ENCODE data around the gene THRB. TPM values are rescaled to one million over a fixed set of nuclear protein-coding genes. Genes with fewer than 3 reads are reported as not detected.

Gene THRB
- not detected for total RNA-seq

- ATAC-seq = no peak
- peaks cover 1% of the 10 kb centered on the region for H3K36me3 Mint-ChIP-seq
- H3K4me3 Mint-ChIP-seq = no peak within 1 kb of the TSS
- H3K9me3 Mint-ChIP-seq (ENCODE audit: low read depth) = no peaks in the 10 kb centered on the region
- DNase-seq = no peak
- H3K27ac Mint-ChIP-seq = no peak within 1 kb of the TSS
- no peaks in the 10 kb centered on the region for H3K4me1 Mint-ChIP-seq
- CTCF ChIA-PET = no interaction called here
- H3K27me3 Mint-ChIP-seq = peaks cover 67% of the 10 kb centered on the region
Measured at GRCh38 chr3:24494618-24495325, at the start of gene THRB. Gene THRB (minus strand): TSS chr3:24494850.

DNA sequence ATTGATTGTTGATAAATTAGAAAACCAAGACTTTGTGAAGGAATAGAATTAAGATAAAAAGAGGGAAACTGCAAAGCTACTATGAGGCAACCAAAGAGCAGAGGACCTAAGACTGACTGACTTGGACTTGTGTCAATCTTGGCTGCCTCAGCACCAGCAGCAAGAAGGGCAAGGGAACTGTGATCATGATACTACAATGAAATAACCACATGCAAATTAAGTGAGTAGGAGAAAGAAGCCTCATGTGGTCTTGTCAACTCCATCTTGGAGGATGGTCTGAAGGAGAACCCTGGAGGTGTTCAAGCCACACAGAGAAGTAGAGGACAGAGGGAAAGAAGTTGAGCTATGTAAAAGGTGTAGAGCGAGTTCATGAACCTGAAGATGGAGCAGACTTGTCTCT lies 47.3 kb upstream of the THRB start:
- Mint-ChIP-seq H3K36me3 (no peaks in the 10 kb centered on the region), H3K27me3 (no peaks in the 10 kb centered on the region), H3K9me3 (ENCODE audit: low read depth) (no peaks in the 10 kb centered on the region), H3K4me1 (no peaks in the 10 kb centered on the region), H3K27ac (no peak overlapping the region), H3K4me3 (no peak overlapping the region)
- CTCF ChIA-PET = no interaction called here
- ATAC-seq (no peak), DNase-seq (no peak)

DNA sequence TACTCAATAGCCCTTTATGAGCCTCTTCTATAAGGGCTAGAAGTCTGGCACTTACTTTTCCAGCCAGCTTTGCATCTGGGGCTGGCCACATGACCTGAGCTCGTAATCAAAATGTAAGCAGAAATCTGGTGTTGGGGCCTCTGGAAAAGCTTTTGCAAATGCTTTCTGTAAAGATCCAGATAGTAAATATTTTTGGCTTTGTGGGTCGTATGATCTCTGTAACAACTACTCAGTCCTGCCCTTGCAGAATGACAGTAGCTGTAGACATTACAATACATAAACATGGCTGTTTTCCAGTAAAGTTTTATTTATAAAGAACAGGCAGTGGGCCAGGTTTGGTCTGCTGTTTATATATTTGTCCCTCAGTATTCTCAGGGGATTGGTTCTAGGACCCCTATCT lies 46.2 kb upstream of the THRB start:
- H3K9me3 Mint-ChIP-seq (ENCODE audit: low read depth) = no peaks in the 10 kb centered on the region
- ATAC-seq = no peak
- no peak for DNase-seq
- H3K27me3 Mint-ChIP-seq = no peaks in the 10 kb centered on the region
- H3K4me3 Mint-ChIP-seq = no peak overlapping the region
- no peaks in the 10 kb centered on the region for H3K4me1 Mint-ChIP-seq
- H3K36me3 Mint-ChIP-seq = no peaks in the 10 kb centered on the region
- CTCF ChIA-PET = no interaction called here
- H3K27ac Mint-ChIP-seq = no peak overlapping the region

DNA sequence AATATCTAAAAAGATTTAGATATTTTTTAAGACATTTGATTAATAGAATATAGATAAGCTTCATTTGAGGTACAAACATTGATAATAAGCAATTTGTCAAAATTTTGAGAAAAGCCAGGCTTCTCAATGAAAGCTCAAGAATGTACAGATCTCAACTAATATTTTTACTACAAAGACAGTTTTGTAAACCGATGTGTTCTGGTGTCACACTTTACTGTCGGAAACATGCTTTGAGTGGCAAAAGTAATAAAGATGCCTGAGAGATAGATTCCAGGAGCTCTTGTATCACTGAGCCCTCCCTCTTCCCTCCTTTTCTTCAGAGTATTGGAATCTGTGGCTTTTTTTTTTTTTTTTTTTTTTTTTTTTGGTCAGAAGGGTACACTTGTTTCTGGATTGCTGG lies 45.0 kb upstream of the THRB start:
- Mint-ChIP-seq H3K27ac (no peak overlapping the region), H3K27me3 (no peaks in the 10 kb centered on the region), H3K36me3 (no peaks in the 10 kb centered on the region), H3K4me3 (no peak overlapping the region), H3K9me3 (ENCODE audit: low read depth) (no peaks in the 10 kb centered on the region), H3K4me1 (no peaks in the 10 kb centered on the region)
- DNase-seq (no peak), ATAC-seq (no peak)
- CTCF ChIA-PET = no interaction called here

GRCh38 chr3:24538891-24539290 lies 44.2 kb upstream of the THRB start:
- Mint-ChIP-seq H3K4me1 (no peaks in the 10 kb centered on the region), H3K27me3 (no peaks in the 10 kb centered on the region), H3K4me3 (no peak overlapping the region), H3K9me3 (ENCODE audit: low read depth) (no peaks in the 10 kb centered on the region), H3K36me3 (no peaks in the 10 kb centered on the region), H3K27ac (no peak overlapping the region)
- DNase-seq (no peak), ATAC-seq (no peak)
- CTCF ChIA-PET = no interaction called here

DNA sequence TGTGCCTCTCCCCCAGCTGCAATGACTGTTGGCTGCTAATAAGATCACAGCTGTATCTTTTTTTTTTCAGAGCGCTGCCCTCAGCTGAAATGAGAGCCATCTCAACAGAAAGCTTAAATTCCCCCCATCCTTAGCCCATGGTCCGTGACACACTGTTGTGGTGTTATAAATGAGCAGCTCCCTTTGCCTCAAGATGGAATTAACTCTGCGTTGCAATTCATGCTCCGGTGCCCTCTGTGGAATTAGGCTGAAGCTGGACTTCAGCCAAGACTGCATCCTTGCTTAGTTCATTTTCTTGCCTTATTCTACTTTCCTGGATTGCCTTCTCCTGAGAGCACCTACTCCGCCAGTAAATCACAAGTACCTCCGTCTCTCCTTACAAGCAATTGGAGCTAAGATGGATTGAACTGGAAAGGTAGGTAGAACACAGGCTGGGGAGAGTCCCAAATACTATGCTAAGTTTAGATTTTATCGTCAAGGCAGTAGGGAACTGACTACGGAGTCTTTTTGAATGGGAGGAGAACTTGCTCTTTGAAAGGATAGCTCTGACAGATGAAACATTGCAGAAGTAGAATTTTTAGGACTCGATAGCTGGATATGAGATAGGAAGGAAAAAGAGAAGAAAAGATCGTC lies 39.0 kb upstream of the THRB start:
- CTCF ChIA-PET = no interaction called here
- Mint-ChIP-seq H3K4me3 (no peak overlapping the region), H3K4me1 (no peaks in the 10 kb centered on the region), H3K36me3 (no peaks in the 10 kb centered on the region), H3K27ac (no peak overlapping the region), H3K9me3 (ENCODE audit: low read depth) (no peaks in the 10 kb centered on the region), H3K27me3 (no peaks in the 10 kb centered on the region)
- no peak for ATAC-seq
- DNase-seq = no peak

- Mint-ChIP-seq H3K27me3 (no peaks in the 10 kb centered on the region), H3K4me3 (no peak overlapping the region), H3K36me3 (no peaks in the 10 kb centered on the region), H3K4me1 (no peaks in the 10 kb centered on the region), H3K9me3 (ENCODE audit: low read depth) (no peaks in the 10 kb centered on the region), H3K27ac (no peak overlapping the region)
- CTCF ChIA-PET = no interaction called here
- DNase-seq = no peak
- no peak for ATAC-seq
Measured at GRCh38 chr3:24530471-24530870, 35.8 kb upstream of the THRB start.

DNA sequence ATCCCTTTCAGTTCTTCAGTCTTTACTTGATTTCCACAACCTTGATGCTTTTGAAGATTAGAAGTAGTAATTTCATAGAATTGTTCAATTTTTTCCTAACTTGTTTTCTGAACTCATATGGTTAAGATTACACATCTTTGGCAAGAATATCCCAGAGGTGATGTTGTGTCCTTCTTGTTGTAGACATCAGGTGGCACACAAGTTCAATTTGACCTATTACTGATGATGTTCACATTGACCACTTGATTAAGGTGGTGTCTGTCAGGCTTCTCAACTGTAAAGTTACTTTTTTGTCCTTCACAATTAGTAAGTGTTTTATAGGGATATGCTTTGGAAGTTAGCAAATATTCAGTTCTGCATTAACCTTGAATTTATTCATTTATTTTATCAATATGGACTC lies 34.6 kb upstream of the THRB start:
- Mint-ChIP-seq H3K27ac (no peak overlapping the region), H3K36me3 (no peaks in the 10 kb centered on the region), H3K4me3 (no peak overlapping the region), H3K27me3 (no peaks in the 10 kb centered on the region), H3K9me3 (ENCODE audit: low read depth) (no peaks in the 10 kb centered on the region), H3K4me1 (no peaks in the 10 kb centered on the region)
- ATAC-seq (no peak), DNase-seq (no peak)
- CTCF ChIA-PET = no interaction called here

- ATAC-seq = no peak
- CTCF ChIA-PET = no interaction called here
- H3K9me3 Mint-ChIP-seq (ENCODE audit: low read depth) = no peaks in the 10 kb centered on the region
- H3K4me1 Mint-ChIP-seq = no peaks in the 10 kb centered on the region
- no peak for DNase-seq
- H3K36me3 Mint-ChIP-seq = no peaks in the 10 kb centered on the region
- H3K27me3 Mint-ChIP-seq = peaks cover 17% of the 10 kb centered on the region
- H3K27ac Mint-ChIP-seq = no peak overlapping the region
- no peak overlapping the region for H3K4me3 Mint-ChIP-seq
Measured at GRCh38 chr3:24526640-24527212, 32.1 kb upstream of the THRB start.

- Mint-ChIP-seq H3K9me3 (ENCODE audit: low read depth) (no peaks in the 10 kb centered on the region), H3K27ac (no peak overlapping the region), H3K4me1 (peaks cover 3% of the 10 kb centered on the region), H3K36me3 (peaks cover 2% of the 10 kb centered on the region), H3K4me3 (no peak overlapping the region), H3K27me3 (peaks cover 25% of the 10 kb centered on the region)
- ATAC-seq (no peak), DNase-seq (no peak)
- CTCF ChIA-PET = no interaction called here
Measured at GRCh38 chr3:24525557-24525956, 30.9 kb upstream of the THRB start.

- no peak for DNase-seq
- CTCF ChIA-PET = no interaction called here
- no peak for ATAC-seq
- Mint-ChIP-seq H3K27me3 (peaks cover 30% of the 10 kb centered on the region), H3K4me1 (peaks cover 3% of the 10 kb centered on the region), H3K27ac (no peak overlapping the region), H3K4me3 (no peak overlapping the region), H3K9me3 (ENCODE audit: low read depth) (no peaks in the 10 kb centered on the region), H3K36me3 (peaks cover 2% of the 10 kb centered on the region)
Measured at GRCh38 chr3:24525022-24525421, 30.4 kb upstream of the THRB start.

GRCh38 chr3:24523988-24524727 lies 29.5 kb upstream of the THRB start:
- Mint-ChIP-seq H3K4me3 (no peak overlapping the region), H3K36me3 (peaks cover 2% of the 10 kb centered on the region), H3K27ac (no peak overlapping the region), H3K27me3 (peaks cover 37% of the 10 kb centered on the region), H3K4me1 (peaks cover 3% of the 10 kb centered on the region), H3K9me3 (ENCODE audit: low read depth) (no peaks in the 10 kb centered on the region)
- DNase-seq (no peak), ATAC-seq (no peak)
- CTCF ChIA-PET = no interaction called here

GRCh38 chr3:24523215-24523614 lies 28.6 kb upstream of the THRB start:
- peaks cover 3% of the 10 kb centered on the region for H3K4me1 Mint-ChIP-seq
- DNase-seq (no peak), ATAC-seq (no peak)
- H3K36me3 Mint-ChIP-seq = peaks cover 2% of the 10 kb centered on the region
- no peak overlapping the region for H3K4me3 Mint-ChIP-seq
- no peak overlapping the region for H3K27ac Mint-ChIP-seq
- CTCF ChIA-PET = no interaction called here
- peaks cover 43% of the 10 kb centered on the region for H3K27me3 Mint-ChIP-seq
- no peaks in the 10 kb centered on the region for H3K9me3 Mint-ChIP-seq (ENCODE audit: low read depth)

GRCh38 chr3:24522146-24522579 lies 27.5 kb upstream of the THRB start:
- H3K27me3 Mint-ChIP-seq = peaks cover 43% of the 10 kb centered on the region
- peaks cover 2% of the 10 kb centered on the region for H3K36me3 Mint-ChIP-seq
- ATAC-seq = no peak
- no peak overlapping the region for H3K27ac Mint-ChIP-seq
- CTCF ChIA-PET = no interaction called here
- H3K4me1 Mint-ChIP-seq = peaks cover 3% of the 10 kb centered on the region
- H3K4me3 Mint-ChIP-seq = no peak overlapping the region
- DNase-seq = no peak
- no peaks in the 10 kb centered on the region for H3K9me3 Mint-ChIP-seq (ENCODE audit: low read depth)

All from activated CD8-positive, alpha-beta memory T cell treated with anti-CD3 and anti-CD28 coated beads, Interleukin-2, amount 10 ng/mL, durations not matched to agents 7 days and 5 days (primary cell).